Measurements from ENCODE around the gene MAST4.

DNA sequence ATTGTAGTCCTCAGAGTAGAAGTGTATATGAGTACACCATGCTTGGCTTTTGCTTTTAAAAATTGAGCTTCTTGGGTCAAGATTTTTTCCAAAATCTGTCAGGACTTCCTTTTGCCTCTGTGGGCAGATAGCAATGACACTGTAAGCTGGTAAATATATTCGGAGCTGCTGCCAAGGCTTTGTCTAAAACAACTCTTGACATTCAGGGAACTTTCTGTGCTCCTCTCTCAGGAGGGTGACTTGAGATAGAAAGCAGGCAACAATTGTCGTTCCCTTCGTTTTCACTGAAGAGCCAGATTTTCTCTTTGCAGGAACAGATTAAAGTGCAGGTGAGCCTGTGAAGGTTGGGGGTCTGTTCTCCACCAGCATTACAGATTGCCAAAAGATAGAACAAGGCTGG is 230.5 kb downstream of the MAST4 start:
- TF ChIP-seq, protein P1, sequence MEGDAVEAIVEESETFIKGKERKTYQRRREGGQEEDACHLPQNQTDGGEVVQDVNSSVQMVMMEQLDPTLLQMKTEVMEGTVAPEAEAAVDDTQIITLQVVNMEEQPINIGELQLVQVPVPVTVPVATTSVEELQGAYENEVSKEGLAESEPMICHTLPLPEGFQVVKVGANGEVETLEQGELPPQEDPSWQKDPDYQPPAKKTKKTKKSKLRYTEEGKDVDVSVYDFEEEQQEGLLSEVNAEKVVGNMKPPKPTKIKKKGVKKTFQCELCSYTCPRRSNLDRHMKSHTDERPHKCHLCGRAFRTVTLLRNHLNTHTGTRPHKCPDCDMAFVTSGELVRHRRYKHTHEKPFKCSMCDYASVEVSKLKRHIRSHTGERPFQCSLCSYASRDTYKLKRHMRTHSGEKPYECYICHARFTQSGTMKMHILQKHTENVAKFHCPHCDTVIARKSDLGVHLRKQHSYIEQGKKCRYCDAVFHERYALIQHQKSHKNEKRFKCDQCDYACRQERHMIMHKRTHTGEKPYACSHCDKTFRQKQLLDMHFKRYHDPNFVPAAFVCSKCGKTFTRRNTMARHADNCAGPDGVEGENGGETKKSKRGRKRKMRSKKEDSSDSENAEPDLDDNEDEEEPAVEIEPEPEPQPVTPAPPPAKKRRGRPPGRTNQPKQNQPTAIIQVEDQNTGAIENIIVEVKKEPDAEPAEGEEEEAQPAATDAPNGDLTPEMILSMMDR (conservative IDR thresholded peaks at IDR 0.05; ENCODE audit: low read length) = no peak
- no peak for TF ChIP-seq EZH2phosphoT487 (IDR thresholded peaks at IDR 0.05; ENCODE audit: borderline replicate concordance, low read depth, low read length)
